GM19452 (cell line): ENCODE measurements around the gene ACP2.

Source experiments
- ATAC-seq: cut with Tn5 transposase; IDR thresholded peaks from one replicate; pipeline ENCODE4 v1.9.1; 2021; ENCODE audit not compliant: unreplicated experiment

Gene ACP2

GRCh38 chr11:47244448-47245350 lies 3.9 kb downstream of the ACP2 start:
- no peak for ATAC-seq

GRCh38 chr11:47243454-47243853 lies 5.2 kb downstream of the ACP2 start:
- no peak for ATAC-seq

GRCh38 chr11:47242596-47243192 lies 5.9 kb downstream of the ACP2 start:
- ATAC-seq: no peak

- ATAC-seq: no peak
These were observed 6.7 kb downstream of the ACP2 start for GRCh38 chr11:47241841-47242301.

- no peak for ATAC-seq
These were observed 8.8 kb downstream of the ACP2 start for GRCh38 chr11:47239852-47240251.

- ATAC-seq: no peak
These were observed 12.1 kb downstream of the ACP2 start for GRCh38 chr11:47236482-47236881.

- ATAC-seq: no peak
These were observed 13.5 kb downstream of the ACP2 start for GRCh38 chr11:47235163-47235562.

GRCh38 chr11:47234669-47235100 lies 13.9 kb downstream of the ACP2 start:
- no peak for ATAC-seq

GRCh38 chr11:47233989-47234668 lies 14.5 kb downstream of the ACP2 start:
- ATAC-seq: no peak

- ATAC-seq: no peak
These were observed 15.6 kb downstream of the ACP2 start for GRCh38 chr11:47233051-47233450.

- no peak for ATAC-seq
These were observed 19.5 kb downstream of the ACP2 start for GRCh38 chr11:47229161-47229560.

GRCh38 chr11:47225552-47226400 lies 22.8 kb downstream of the ACP2 start:
- peak; percentile 78 for ATAC-seq

- ATAC-seq: no peak
These were observed 25.9 kb downstream of the ACP2 start for GRCh38 chr11:47222696-47223095.

GRCh38 chr11:47220401-47220821 lies 28.2 kb downstream of the ACP2 start:
- no peak for ATAC-seq

- ATAC-seq: no peak
These were observed 32.4 kb downstream of the ACP2 start for GRCh38 chr11:47216121-47216798.

- ATAC-seq: no peak
These were observed 33.2 kb downstream of the ACP2 start for GRCh38 chr11:47215366-47215910.

GRCh38 chr11:47213950-47214565 lies 34.6 kb downstream of the ACP2 start:
- peak; percentile 60 for ATAC-seq

GRCh38 chr11:47212938-47213337 lies 35.7 kb downstream of the ACP2 start:
- ATAC-seq: no peak

GRCh38 chr11:47208628-47209027 lies 40.0 kb downstream of the ACP2 start:
- no peak for ATAC-seq
